Muscle of back (tissue), 11 donors: ENCODE results near the gene ITPRID2. TPM values are rescaled to one million over a fixed set of nuclear protein-coding genes. Genes with fewer than 3 reads are reported as not detected.
"Not testable (repeated sequence)": the region's sequence is repeated elsewhere in the genome, so short reads cannot be mapped to it uniquely, and the experiment has no call there.

Experiments used
- DNase-seq, 3 donors: peaks; one replicate each; pipeline versions ENCODE4 v3.0.0 to v3.0.0-alpha.2; 2013
- polyA plus RNA-seq, 10 donors: library from polyadenylated mRNA; unstranded; fragments of 120-200 nt; gene quantifications; one replicate each; pipeline ENCODE4 v1.2.1, GENCODE V29; 2013; ENCODE audit not compliant: insufficient read length in 10 of 10

ITPRID2 gene
- polyA plus RNA-seq, 10 donors: 41.9 to 86.0 (median 64.9) TPM

- DNase-seq: no peak
Observed at GRCh38 chr2:181911830-181912229, 20.3 kb downstream of the ITPRID2 start.

- DNase-seq: no peak
Observed at GRCh38 chr2:181915102-181915501, 23.6 kb downstream of the ITPRID2 start.

DNA sequence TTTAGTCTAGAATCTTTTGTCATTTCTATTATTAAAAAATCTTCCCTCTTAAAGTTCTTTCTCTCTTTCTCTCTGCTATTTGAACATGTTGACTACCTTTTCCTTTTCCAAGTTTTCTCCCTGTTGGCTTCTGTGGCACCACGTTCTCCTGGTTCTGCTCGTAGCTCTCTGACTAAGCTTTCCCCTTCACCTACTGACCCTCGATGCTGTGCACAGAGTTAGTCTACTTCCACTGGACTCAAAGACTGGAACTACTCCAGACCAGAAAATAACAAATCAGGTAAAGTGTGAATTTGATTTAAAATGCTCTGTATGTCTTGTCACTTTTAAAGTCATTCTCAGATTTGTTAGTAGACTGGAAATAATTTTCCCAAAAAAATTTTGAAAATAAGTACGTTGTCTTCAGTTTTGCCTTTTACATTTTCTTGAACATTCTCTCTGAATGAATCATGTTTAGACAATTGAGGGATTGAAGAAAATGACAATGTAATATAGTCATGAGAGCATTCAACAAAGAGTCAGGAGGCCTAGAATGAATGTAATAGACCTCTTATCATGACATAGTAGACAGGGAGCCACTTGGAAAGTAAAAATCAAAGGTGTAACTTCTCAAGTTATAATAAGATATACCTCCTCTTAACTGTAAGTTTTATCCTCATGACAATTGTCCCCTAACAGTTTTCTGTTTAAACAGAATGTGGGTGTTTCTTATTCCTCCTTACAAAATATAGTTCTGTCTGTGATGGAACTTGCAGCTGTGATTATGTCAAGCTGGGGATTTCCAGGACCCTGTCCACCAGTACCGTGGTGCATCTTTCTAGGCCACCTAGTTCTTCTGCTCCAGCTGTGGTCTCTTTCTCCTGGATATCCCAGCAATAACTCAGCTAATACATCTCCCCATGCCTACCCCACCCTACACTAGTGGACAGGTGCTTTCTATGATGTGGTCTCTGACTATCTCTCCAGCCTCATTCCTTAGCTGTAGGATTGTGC, 25.5 kb downstream of the ITPRID2 start:
- DNase-seq: no peak

DNA sequence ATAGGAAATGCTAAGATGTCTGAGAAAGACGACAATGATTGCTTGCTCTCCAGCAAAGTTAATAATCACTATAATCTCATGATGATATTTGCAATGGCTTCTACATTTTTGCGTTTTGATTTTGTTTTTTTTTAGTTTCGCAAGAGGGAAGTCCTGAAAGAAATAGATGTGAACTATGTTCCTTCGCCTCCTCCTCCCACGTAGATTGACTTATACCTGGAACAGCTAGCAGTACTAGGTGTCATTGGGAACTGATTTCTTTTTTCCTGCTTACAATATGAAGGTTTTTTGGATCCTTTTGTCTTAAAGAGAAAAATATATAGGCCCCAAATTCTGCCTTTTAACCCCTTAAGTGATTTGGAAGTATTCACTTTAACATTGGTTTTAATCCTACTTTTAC, 26.7 kb downstream of the ITPRID2 start:
- no peak for DNase-seq

DNA sequence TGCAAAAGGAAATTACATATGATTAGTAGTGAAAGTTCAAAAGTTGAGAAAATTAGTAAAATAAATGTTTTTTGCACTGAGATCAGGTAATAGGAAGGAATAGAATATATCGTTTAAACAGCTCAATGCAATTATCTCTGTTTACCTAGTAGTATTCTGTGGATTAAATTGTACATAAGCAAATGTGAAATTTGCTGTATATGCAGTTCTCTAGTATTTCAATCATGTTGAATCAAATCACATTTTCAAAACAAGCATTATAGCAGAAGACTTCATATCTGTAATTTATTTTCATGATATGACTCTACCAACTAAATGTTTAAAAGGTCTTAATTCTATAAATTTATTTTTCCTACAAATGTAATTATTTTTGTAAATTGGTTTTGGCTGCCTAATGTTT, 31.6 kb downstream of the ITPRID2 start:
- no peak for DNase-seq

GRCh38 chr2:181924336-181924735, 32.8 kb downstream of the ITPRID2 start:
- no peak for DNase-seq

- no peak for DNase-seq
Observed at GRCh38 chr2:181934694-181935093, 43.2 kb downstream of the ITPRID2 start.

- peak in 1 of 3 donors; percentile 32 for DNase-seq
Observed at GRCh38 chr2:181937473-181937872, 45.9 kb downstream of the ITPRID2 start.

- DNase-seq: no peak
Observed at GRCh38 chr2:181943411-181944124, 52.0 kb downstream of the ITPRID2 start.

DNA sequence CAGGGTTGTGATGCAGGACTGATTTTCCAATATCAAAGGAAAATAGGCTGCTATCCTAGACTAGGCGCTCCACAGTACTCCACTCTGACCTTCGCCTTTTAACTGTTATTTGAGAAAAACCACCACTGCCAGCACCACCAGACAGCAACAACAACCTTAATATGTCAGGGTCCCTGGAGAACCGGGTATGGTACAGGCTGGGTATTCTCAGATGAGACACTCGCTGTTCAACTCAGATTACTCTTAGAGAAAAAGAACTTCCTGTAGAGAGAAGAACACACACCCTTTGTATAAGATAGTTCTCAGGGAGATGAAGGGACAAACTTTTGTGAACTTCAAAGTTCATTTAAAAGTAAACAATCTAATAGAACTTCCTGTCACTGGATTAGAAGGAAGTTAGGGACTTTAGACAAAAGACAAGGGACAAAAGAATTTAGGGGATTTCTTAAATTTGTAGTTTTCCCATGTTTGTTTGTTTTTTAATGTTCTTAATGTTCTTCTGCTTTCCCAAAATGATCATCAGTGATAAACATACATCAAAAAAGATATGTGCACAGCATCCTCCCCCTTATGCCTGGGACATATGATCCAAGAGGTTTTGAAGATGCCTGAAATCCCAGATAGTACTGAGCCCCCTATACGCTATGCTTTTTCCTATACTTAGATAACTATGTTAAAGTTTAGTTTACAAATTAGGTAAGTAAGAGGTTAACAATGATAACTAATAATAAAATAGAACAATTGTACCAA, 52.8 kb downstream of the ITPRID2 start:
- DNase-seq: no peak

- no peak for DNase-seq
Observed at GRCh38 chr2:181944914-181945291, 53.4 kb downstream of the ITPRID2 start.

DNA sequence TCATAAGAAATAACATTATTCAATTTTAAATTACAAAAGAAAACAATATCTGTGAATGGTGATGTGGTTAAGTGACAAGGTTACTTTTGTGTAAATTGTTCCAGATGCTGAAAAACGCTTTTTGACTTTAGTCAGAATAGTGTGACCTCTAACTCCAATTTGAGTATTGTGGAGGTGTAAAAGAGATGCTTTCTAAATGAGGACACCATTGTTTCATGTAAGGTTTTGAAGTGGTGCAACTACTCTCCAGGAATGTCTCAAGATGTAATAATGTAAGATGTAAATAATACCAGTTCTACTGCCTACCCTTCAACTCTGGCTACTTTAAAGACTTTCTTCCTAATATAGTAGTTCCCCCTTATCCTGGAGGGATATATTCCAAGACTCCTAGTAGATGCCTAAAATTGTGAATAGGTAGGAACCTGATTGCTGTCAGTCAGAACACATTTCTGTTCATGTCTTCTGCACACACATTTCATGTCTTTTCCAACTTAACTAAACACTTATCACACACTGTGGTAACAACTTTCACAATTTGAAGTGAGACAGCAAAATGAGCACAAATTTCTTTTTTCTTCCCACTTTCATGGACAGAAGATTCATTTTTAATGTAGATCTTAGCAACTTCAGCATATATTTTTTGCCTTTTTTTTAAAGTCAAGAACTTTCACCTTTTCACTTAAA, 55.1 kb downstream of the ITPRID2 start:
- no peak for DNase-seq

GRCh38 chr2:181947273-181947672, 55.7 kb downstream of the ITPRID2 start:
- no peak for DNase-seq

DNA sequence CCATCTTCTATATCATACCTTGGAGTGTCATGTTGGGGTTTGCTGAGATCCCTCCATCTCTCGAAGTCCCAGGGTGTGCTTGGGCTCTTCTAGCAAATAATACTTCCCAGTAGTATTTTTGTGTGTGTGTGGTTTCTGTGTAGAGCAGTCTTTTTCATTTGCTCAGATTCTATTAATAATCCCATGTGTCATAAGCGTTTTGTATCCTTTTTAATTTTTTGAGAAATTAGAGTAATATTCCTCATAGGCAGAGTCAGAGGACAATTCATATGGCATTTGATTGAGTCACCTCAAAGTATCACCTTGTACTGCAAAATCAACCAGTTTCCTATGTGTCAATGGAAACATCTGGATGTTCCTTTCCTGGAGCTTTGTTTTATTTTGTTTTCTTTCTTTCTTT, 56.7 kb downstream of the ITPRID2 start:
- no peak for DNase-seq

DNA sequence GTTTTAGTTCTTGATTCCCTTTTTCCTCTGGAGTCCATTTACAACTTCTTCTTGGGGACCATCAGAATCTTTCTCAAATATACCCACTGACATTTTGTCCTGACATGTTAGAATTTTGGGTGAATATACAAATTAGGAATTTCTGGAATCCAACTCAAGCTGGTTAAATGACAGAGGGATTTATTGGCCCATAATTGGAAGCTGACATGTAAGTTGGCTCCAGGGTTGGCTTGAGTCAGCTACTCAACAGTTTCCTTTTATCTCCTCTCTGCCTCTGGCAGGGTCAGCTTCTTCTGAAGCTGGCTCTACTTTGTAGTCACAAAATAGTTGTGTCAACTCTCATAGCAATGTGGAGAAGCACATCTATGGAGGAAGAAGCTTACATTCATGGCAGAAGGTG, 57.5 kb downstream of the ITPRID2 start:
- peak in 1 of 3 donors; percentile 24 for DNase-seq

DNA sequence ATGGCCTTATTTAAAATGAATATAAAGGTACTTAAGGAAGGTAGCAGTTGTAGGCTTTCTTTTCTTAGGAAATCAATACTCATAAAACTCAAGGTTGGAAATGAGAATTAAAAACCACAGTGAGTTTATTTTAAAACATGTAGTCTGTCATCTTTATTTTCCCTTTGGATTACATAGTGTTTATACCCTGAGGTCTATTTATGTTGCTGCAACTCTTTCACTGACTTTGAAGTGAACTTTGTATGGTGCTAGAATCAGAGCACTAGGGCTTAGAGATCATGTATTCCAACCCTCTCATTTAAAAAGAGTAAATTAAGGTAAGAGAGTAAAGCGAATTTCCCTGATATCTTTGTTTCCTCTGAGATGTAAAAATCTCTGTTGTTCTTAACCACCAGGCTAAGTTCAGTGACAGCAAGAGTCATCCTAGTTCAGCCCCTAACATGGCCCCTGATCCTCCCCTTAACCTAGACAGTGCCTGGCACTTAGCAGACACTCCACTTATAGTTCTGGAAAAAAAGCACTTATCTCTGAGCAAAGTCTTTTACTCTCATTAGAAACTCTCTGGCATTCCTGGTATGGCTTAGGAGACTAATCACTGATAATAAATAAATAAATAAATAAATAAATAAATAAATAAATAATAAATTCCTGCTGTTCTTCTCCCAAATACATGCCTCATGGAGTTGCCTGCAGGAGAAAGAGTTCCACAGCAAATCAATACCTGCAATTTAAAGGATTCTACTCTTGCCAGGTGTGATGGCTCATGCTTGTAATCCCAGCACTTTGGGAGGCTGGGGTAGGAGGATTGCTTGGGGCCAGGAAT, 61.1 kb downstream of the ITPRID2 start:
- DNase-seq: no peak

GRCh38 chr2:181953881-181954537, 62.5 kb downstream of the ITPRID2 start:
- peak; percentile 53 to 72 (median 62) for DNase-seq

GRCh38 chr2:181954538-181954883, 63.0 kb downstream of the ITPRID2 start:
- no peak for DNase-seq

GRCh38 chr2:181955010-181955409, 63.5 kb downstream of the ITPRID2 start:
- peak in 1 of 3 donors; percentile 35 for DNase-seq

DNA sequence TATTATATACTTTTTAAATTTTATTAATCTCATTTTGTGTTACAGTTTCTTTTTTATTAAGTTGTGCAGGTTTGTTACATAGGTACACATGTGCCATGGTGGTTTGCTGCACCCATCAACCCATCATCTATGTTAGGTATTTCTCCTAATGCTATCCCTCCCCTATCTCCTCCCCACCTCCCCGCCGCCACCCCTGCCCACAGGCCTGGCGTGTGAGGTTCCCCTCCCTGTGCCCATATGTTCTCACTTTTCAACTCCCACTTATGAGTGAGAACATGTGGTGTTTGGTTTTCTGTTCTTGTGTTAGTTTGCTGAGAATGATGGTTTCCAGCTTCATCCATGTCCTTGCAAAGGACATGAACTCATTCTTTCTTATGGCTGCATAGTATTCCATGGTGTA, 64.3 kb downstream of the ITPRID2 start:
- not testable (repeated sequence) for DNase-seq
